ENCODE measurements around the gene KCNJ6. TPM values are rescaled to one million over a fixed set of nuclear protein-coding genes. Genes with fewer than 3 reads are reported as not detected.

KCNJ6 gene
- total and polyA plus RNA-seq, 2 of the 8 experiments (the other 6 are each of a cell fraction or from before 2014, with no cell fraction given) = 0.51 to 1.2 TPM

- Histone ChIP-seq H2BK15ac (ENCODE audit: low read length) (no peak overlapping the region), H3K79me1 (ENCODE audit: low read depth, low read length) (no peaks in the 10 kb centered on the region), H3K14ac (ENCODE audit: insufficient read length) (no peak overlapping the region), H3K18ac (ENCODE audit: extremely low read depth, low read length) (no peak overlapping the region), H3K4me2 (ENCODE audit: insufficient read depth in 1 of 2, low read depth in 2 of 2, low read length in 2 of 2) (no peak overlapping the region), H3K36me3 (ENCODE audit: control insufficient read depth in 2 of 4, insufficient read depth in 4 of 4, low read length in 3 of 4) (no peaks in the 10 kb centered on the region), H3K27me3 (replicated peaks in 1 of 4; ENCODE audit: control insufficient read depth in 3 of 4, extremely low read depth in 1 of 4, insufficient read depth in 3 of 4, low read length in 3 of 4) (no peaks in the 10 kb centered on the region), H3K56ac (replicated peaks; ENCODE audit: insufficient read length, low read depth, low read length) (no peak overlapping the region), H4K91ac (replicated peaks; ENCODE audit: insufficient read length, low read length) (no peak overlapping the region), H2AK5ac (ENCODE audit: low read depth, low read length) (no peak overlapping the region), H3K9me3 (ENCODE audit: insufficient read depth in 2 of 2, low read depth in 1 of 2, low read length in 1 of 2) (no peaks in the 10 kb centered on the region), H3K4me1 (replicated peaks in 1 of 4; ENCODE audit: control insufficient read depth in 3 of 4, insufficient read depth in 4 of 4, low read length in 3 of 4) (peaks cover 0 to 4% (median 0%) of the 10 kb centered on the region in 4 experiments; a peak in 1 of 7 replicates), H4K5ac (ENCODE audit: insufficient read length, low read depth, low read length) (no peak overlapping the region), H2BK120ac (replicated peaks; ENCODE audit: low read depth, low read length) (no peak overlapping the region), H3K4me3 (ENCODE audit: extremely low read depth in 1 of 4, insufficient read depth in 2 of 4, low read depth in 3 of 4, low read length in 4 of 4) (no peak overlapping the region), H4K20me1 (replicated peaks in 1 of 2; ENCODE audit: control insufficient read depth in 1 of 2, insufficient read depth in 2 of 2, low read length in 2 of 2) (no peaks in the 10 kb centered on the region), H3K23me2 (ENCODE audit: low read depth, low read length) (no peaks in the 10 kb centered on the region), H4K8ac (ENCODE audit: extremely low read depth, insufficient read depth, low read length) (no peak overlapping the region), H3K23ac (ENCODE audit: insufficient read length) (no peak overlapping the region), H2AFZ (ENCODE audit: low read length) (no peak overlapping the region), H2BK5ac (ENCODE audit: low read depth, low read length) (no peak overlapping the region), H2BK12ac (ENCODE audit: low read depth, low read length) (no peak overlapping the region), H3K79me2 (ENCODE audit: control insufficient read depth in 1 of 2, insufficient read depth in 2 of 2, low read length in 2 of 2) (no peaks in the 10 kb centered on the region), H3K9ac (replicated peaks in 1 of 4; ENCODE audit: extremely low read depth in 1 of 4, low read depth in 3 of 4, low read length in 3 of 4) (no peak overlapping the region), H3K27ac (ENCODE audit: low read depth, low read length) (no peak overlapping the region), H2BK20ac (ENCODE audit: low read length) (no peak overlapping the region), H3K4ac (replicated peaks; ENCODE audit: insufficient read length, low read depth, low read length) (no peak overlapping the region)
- CTCF ChIA-PET (ENCODE audit: partially characterized antibody) = interaction anchor here (1.5 to 2.7 kb wide), 3 partner anchors 14 to 32 kb away, joined by 3 to 11 read pairs (median 7); no protein-coding TSS in a partner anchor
- TF ChIP-seq ZNF274 (IDR thresholded peaks at IDR 0.05; ENCODE audit: borderline replicate concordance, extremely low read depth, low read length) = no peak
- no peak for TF ChIP-seq HDAC2 (IDR thresholded peaks at IDR 0.05; ENCODE audit: borderline replicate concordance in 1 of 2, low read depth in 2 of 2, low read length in 2 of 2)
- TF ChIP-seq SP1 (IDR thresholded peaks at IDR 0.05; ENCODE audit: low read depth, low read length) = no peak
- FAIRE-seq (no peak), DNase-seq (ENCODE audit: low read depth in 1 of 2, low spot score in 2 of 2) (no peak)
- WGBS, 2 experiments (ENCODE audit: extremely low coverage in 1 of 2, insufficient coverage in 1 of 2, insufficient read length in 1 of 2, insufficient replicate concordance in 2 of 2, low coverage in 1 of 2, low lambda C conversion rate in 2 of 2, missing lambda C conversion rate in 1 of 2) = 76% methylated on average over 4 of the region's 4 CpGs; no CpG with 5 or more reads in 1 of the 2 experiments
- POLR2A ChIA-PET (ENCODE audit: partially characterized antibody) = no interaction called here
Measured at GRCh38 chr21:37732927-37733326, 183.3 kb downstream of the KCNJ6 start.
